GM13976 (cell line): ENCODE measurements around the gene HSPA4L.

ENCODE experiments used
- DNase-seq: peaks from one replicate; pipeline ENCODE4 v3.0.0; 2012; ENCODE audit warnings: low spot score
- CTCF ChIP-seq: IDR thresholded peaks from 2 replicates; pipeline ENCODE4 v1.5.1; 2012; ENCODE audit warnings: borderline replicate concordance, mild to moderate bottlenecking; ENCODE audit not compliant: insufficient read depth; ENCODE audit errors: extremely low read depth, missing control alignments, control extremely low read depth
- in situ Hi-C: fragments of 300-500 bp; cut with MboI; formaldehyde crosslinking; loops from one replicate; pipeline ENCODE4 v1.12.0; 2022; ENCODE audit warnings: low sequenced_read_pairs, mixed read lengths, inconsistent platforms; ENCODE audit not compliant: unreplicated experiment

Gene HSPA4L

GRCh38 chr4:127856196-127856812 lies 74.2 kb downstream of the HSPA4L start:
- DNase-seq = no peak
- no peak for TF ChIP-seq CTCF
- in situ Hi-C loops = no loop called here

GRCh38 chr4:127856813-127857447 lies 74.8 kb downstream of the HSPA4L start:
- in situ Hi-C loops = no loop called here
- TF ChIP-seq CTCF = no peak
- DNase-seq = peak; percentile 45

DNA sequence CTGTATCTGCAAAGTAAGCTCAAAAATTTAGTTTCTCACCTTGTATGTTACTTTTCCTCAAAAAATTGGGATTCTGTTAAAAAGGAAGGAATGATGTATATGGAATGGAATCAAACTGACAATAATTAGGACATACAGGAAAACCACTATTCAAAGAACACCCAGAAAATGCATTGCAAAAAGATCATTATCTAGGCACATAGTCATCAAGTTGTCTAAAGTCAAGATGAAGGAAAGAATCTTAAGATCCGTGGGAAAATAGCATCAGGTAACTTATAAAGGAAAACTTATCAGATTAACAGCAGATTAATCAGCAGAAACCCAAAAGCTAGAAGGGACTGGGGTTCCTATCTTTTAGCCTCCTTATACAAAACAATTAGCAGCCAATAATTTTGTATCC lies 75.5 kb downstream of the HSPA4L start:
- DNase-seq = no peak
- no peak for TF ChIP-seq CTCF
- in situ Hi-C loops = no loop called here

- TF ChIP-seq CTCF = no peak
- DNase-seq = no peak
- in situ Hi-C loops = no loop called here
Observed at GRCh38 chr4:127868196-127868595, 86.1 kb downstream of the HSPA4L start.

- in situ Hi-C loops = no loop called here
- no peak for TF ChIP-seq CTCF
- DNase-seq = no peak
Observed at GRCh38 chr4:127870281-127870680, 88.2 kb downstream of the HSPA4L start.

- no peak for DNase-seq
- no peak for TF ChIP-seq CTCF
- in situ Hi-C loops = no loop called here
Observed at GRCh38 chr4:127870688-127871087, 88.6 kb downstream of the HSPA4L start.

DNA sequence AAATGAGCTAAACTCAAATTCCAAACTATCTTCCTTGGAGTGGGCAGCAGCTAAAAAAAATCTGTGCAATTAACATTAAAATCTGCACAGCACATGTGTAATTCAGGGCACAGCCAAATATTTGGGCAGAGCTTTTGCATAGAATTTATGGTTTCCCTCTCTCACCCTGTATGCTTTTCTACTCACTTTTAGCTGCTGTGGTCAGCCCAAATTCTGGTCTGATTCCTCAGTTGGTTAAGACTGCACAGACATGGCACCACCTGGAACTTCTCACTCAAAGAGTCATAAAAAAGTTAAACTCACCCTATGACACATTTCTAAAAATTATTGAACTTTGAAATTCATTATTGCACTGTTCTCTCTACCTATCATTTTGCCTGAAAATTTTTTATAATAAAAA lies 93.7 kb downstream of the HSPA4L start:
- no peak for TF ChIP-seq CTCF
- no peak for DNase-seq
- in situ Hi-C loops = no loop called here
